ENCODE data around the gene APBB2. TPM values are rescaled to one million over a fixed set of nuclear protein-coding genes. Genes with fewer than 3 reads are reported as not detected.

The APBB2 gene
- total RNA-seq, 4 donors from 2014 or later = 32.4 to 133 (median 92.1) TPM

DNA sequence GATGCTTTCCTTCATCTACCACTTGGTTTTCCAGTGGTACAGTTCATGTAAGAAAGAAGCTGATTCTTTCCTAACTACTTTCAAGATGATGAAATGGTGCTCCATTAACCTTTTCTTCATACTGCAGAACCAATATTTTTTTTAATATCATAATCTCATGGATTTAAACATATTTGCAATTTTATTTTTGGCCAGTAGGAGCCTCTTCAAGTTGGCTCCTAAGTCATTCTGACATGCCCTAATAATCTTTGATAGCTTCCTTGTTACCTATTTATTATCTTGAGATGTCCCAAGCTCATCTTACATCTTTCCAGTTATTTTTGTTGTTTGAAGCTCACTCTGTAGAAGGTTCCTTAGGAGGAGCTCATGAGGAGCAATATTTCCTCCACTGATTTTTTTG is 170.2 kb downstream of the APBB2 start:
- H3K36me3 ChIP-seq = no peaks in the 10 kb centered on the region
- no peak for DNase-seq
- H3K4me1 ChIP-seq = no peaks in the 10 kb centered on the region
- intact Hi-C loops (cut with DNase I; ENCODE audit: low total_unique reads) = no loop called here
- H3K27me3 ChIP-seq = no peaks in the 10 kb centered on the region
- no peaks in the 10 kb centered on the region for H3K9me3 ChIP-seq
- H3K27ac ChIP-seq = no peak overlapping the region
- H3K4me3 ChIP-seq = no peak overlapping the region
- no peak for TF ChIP-seq POLR2A (IDR thresholded peaks at IDR 0.05)
- TF ChIP-seq CTCF (IDR thresholded peaks at IDR 0.05) = no peak

GRCh38 chr4:41043465-41043864 is 170.9 kb downstream of the APBB2 start:
- TF ChIP-seq CTCF (IDR thresholded peaks at IDR 0.05) = no peak
- TF ChIP-seq POLR2A (IDR thresholded peaks at IDR 0.05) = no peak
- H3K4me1 ChIP-seq = no peaks in the 10 kb centered on the region
- H3K27ac ChIP-seq = no peak overlapping the region
- no peaks in the 10 kb centered on the region for H3K36me3 ChIP-seq
- no peaks in the 10 kb centered on the region for H3K9me3 ChIP-seq
- DNase-seq = no peak
- no peak overlapping the region for H3K4me3 ChIP-seq
- intact Hi-C loops (cut with DNase I; ENCODE audit: low total_unique reads) = no loop called here
- H3K27me3 ChIP-seq = no peaks in the 10 kb centered on the region

GRCh38 chr4:41041551-41041950 is 172.8 kb downstream of the APBB2 start:
- Histone ChIP-seq H3K9me3 (no peaks in the 10 kb centered on the region), H3K4me1 (no peaks in the 10 kb centered on the region), H3K36me3 (no peaks in the 10 kb centered on the region), H3K4me3 (no peak overlapping the region), H3K27ac (no peak overlapping the region), H3K27me3 (no peaks in the 10 kb centered on the region)
- TF ChIP-seq CTCF (IDR thresholded peaks at IDR 0.05) (no peak), POLR2A (IDR thresholded peaks at IDR 0.05) (no peak)
- intact Hi-C loops (cut with DNase I; ENCODE audit: low total_unique reads) = no loop called here
- no peak for DNase-seq

- Histone ChIP-seq H3K4me1 (no peaks in the 10 kb centered on the region), H3K4me3 (no peak overlapping the region), H3K27me3 (no peaks in the 10 kb centered on the region), H3K27ac (no peak overlapping the region), H3K9me3 (no peaks in the 10 kb centered on the region), H3K36me3 (no peaks in the 10 kb centered on the region)
- intact Hi-C loops (cut with DNase I; ENCODE audit: low total_unique reads) = no loop called here
- TF ChIP-seq POLR2A (IDR thresholded peaks at IDR 0.05) = no peak
- DNase-seq = no peak
Observed at GRCh38 chr4:41039317-41039716, 175.0 kb downstream of the APBB2 start.

DNA sequence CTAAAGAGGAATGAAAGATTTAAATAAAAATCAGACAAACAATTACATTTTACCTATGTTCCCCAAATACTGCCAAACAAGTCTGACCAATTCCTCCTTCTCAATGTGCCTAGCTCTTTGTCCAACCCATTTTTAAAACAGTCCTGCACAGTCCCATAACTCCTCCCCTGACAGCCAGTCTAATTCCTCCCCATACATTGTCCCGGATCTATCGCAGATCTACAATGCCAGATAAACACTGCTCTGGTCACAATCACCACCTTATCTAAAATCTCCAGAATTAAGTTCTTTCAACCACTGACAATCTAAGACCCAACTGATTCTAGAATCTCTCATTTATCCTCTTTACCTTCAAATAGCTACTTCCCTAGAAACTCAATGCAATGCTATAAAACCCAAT is 176.0 kb downstream of the APBB2 start:
- intact Hi-C loops (cut with DNase I; ENCODE audit: low total_unique reads) = no loop called here
- Histone ChIP-seq H3K4me1 (no peaks in the 10 kb centered on the region), H3K4me3 (no peak overlapping the region), H3K9me3 (no peaks in the 10 kb centered on the region), H3K27me3 (no peaks in the 10 kb centered on the region), H3K36me3 (no peaks in the 10 kb centered on the region), H3K27ac (no peak overlapping the region)
- DNase-seq = no peak
- TF ChIP-seq CTCF (IDR thresholded peaks at IDR 0.05) (no peak), POLR2A (IDR thresholded peaks at IDR 0.05) (no peak)

DNA sequence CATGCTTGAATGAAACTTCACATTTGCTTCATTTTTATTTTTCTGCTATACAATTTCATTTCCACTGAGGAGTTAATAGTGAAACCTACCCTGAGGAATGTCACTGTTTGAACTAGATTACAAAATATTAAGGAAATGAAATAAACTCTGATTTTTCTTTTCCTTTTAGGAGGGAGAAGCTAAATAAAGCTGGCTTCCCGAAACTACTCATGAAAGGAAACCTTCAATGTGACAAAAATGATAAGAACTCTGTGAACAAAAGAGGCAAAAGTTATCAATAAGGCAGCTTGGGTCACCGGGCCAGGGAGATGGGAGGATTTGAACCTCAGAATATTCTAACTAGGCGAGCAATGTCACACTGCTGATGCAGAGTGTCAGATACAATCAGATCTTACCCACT is 185.2 kb downstream of the APBB2 start:
- H3K9me3 ChIP-seq = peaks cover 0 to 14% of the 10 kb centered on the region in 2 donors
- peaks cover 0 to 19% of the 10 kb centered on the region in 2 donors for H3K4me1 ChIP-seq
- H3K27me3 ChIP-seq = no peaks in the 10 kb centered on the region
- no peak overlapping the region for H3K4me3 ChIP-seq
- H3K27ac ChIP-seq = peak overlapping the region; percentile 80 to 84
- intact Hi-C loops (cut with DNase I; ENCODE audit: low total_unique reads) = no loop called here
- no peaks in the 10 kb centered on the region for H3K36me3 ChIP-seq
- no peak for DNase-seq
- TF ChIP-seq POLR2A (IDR thresholded peaks at IDR 0.05) (no peak), CTCF (IDR thresholded peaks at IDR 0.05) (no peak)
